ENCODE measurements around the gene TACR1. TPM values are rescaled to one million over a fixed set of nuclear protein-coding genes. Genes with fewer than 3 reads are reported as not detected.
"Not testable (repeated sequence)": the region's sequence is repeated elsewhere in the genome, so short reads cannot be mapped to it uniquely, and the experiment has no call there.

The TACR1 gene
- total RNA-seq, 1 donor from 2014 or later = not detected

- Mint-ChIP-seq H3K9me3 (ENCODE audit: unreplicated experiment) (no peaks in the 10 kb centered on the region), H3K4me3 (ENCODE audit: unreplicated experiment) (no peak overlapping the region), H3K4me1 (ENCODE audit: unreplicated experiment) (peaks cover 9% of the 10 kb centered on the region), H3K27me3 (ENCODE audit: unreplicated experiment) (peaks cover 12% of the 10 kb centered on the region), H3K36me3 (ENCODE audit: unreplicated experiment) (no peaks in the 10 kb centered on the region), H3K27ac (ENCODE audit: unreplicated experiment) (no peak overlapping the region)
- TF ChIP-seq CTCF (IDR thresholded peaks at IDR 0.05) = no peak
- no peak for DNase-seq (ENCODE audit: extremely low spot score, unreplicated experiment)
These were observed 36.4 kb downstream of the TACR1 start for GRCh38 chr2:75162897-75163296.

GRCh38 chr2:75162259-75162658 is 37.1 kb downstream of the TACR1 start:
- no peak for DNase-seq (ENCODE audit: extremely low spot score, unreplicated experiment)
- Mint-ChIP-seq H3K27me3 (ENCODE audit: unreplicated experiment) (peaks cover 12% of the 10 kb centered on the region), H3K36me3 (ENCODE audit: unreplicated experiment) (no peaks in the 10 kb centered on the region)

GRCh38 chr2:75157435-75157834 is 41.9 kb downstream of the TACR1 start:
- Mint-ChIP-seq H3K27ac (ENCODE audit: unreplicated experiment) (no peak overlapping the region), H3K36me3 (ENCODE audit: unreplicated experiment) (no peaks in the 10 kb centered on the region), H3K4me3 (ENCODE audit: unreplicated experiment) (no peak overlapping the region), H3K4me1 (ENCODE audit: unreplicated experiment) (peaks cover 14% of the 10 kb centered on the region), H3K27me3 (ENCODE audit: unreplicated experiment) (peaks cover 10% of the 10 kb centered on the region), H3K9me3 (ENCODE audit: unreplicated experiment) (no peaks in the 10 kb centered on the region)
- peak; percentile 42 for TF ChIP-seq CTCF (IDR thresholded peaks at IDR 0.05)
- no peak for DNase-seq (ENCODE audit: extremely low spot score, unreplicated experiment)

More at GRCh38 chr2:75162259-75162658, 37.1 kb downstream of the TACR1 start:
- no peak overlapping the region for H3K4me3 Mint-ChIP-seq (ENCODE audit: unreplicated experiment)
- H3K27ac Mint-ChIP-seq (ENCODE audit: unreplicated experiment) = no peak overlapping the region
- peaks cover 9% of the 10 kb centered on the region for H3K4me1 Mint-ChIP-seq (ENCODE audit: unreplicated experiment)
- TF ChIP-seq CTCF (IDR thresholded peaks at IDR 0.05) = no peak
- H3K9me3 Mint-ChIP-seq (ENCODE audit: unreplicated experiment) = no peaks in the 10 kb centered on the region

GRCh38 chr2:75155115-75155514 is 44.2 kb downstream of the TACR1 start:
- no peak overlapping the region for H3K4me3 Mint-ChIP-seq (ENCODE audit: unreplicated experiment)
- no peaks in the 10 kb centered on the region for H3K9me3 Mint-ChIP-seq (ENCODE audit: unreplicated experiment)
- peaks cover 11% of the 10 kb centered on the region for H3K4me1 Mint-ChIP-seq (ENCODE audit: unreplicated experiment)
- peaks cover 2% of the 10 kb centered on the region for H3K27me3 Mint-ChIP-seq (ENCODE audit: unreplicated experiment)
- H3K36me3 Mint-ChIP-seq (ENCODE audit: unreplicated experiment) = peaks cover 4% of the 10 kb centered on the region
- no peak for TF ChIP-seq CTCF (IDR thresholded peaks at IDR 0.05)
- DNase-seq (ENCODE audit: extremely low spot score, unreplicated experiment) = no peak
- H3K27ac Mint-ChIP-seq (ENCODE audit: unreplicated experiment) = no peak overlapping the region

- Mint-ChIP-seq H3K36me3 (ENCODE audit: unreplicated experiment) (peaks cover 6% of the 10 kb centered on the region), H3K9me3 (ENCODE audit: unreplicated experiment) (no peaks in the 10 kb centered on the region), H3K27ac (ENCODE audit: unreplicated experiment) (no peak overlapping the region), H3K4me1 (ENCODE audit: unreplicated experiment) (peaks cover 11% of the 10 kb centered on the region), H3K27me3 (ENCODE audit: unreplicated experiment) (no peaks in the 10 kb centered on the region), H3K4me3 (ENCODE audit: unreplicated experiment) (no peak overlapping the region)
- DNase-seq (ENCODE audit: extremely low spot score, unreplicated experiment) = no peak
- no peak for TF ChIP-seq CTCF (IDR thresholded peaks at IDR 0.05)
These were observed 46.1 kb downstream of the TACR1 start for GRCh38 chr2:75153221-75153620.

- DNase-seq (ENCODE audit: extremely low spot score, unreplicated experiment); H3K36me3 Mint-ChIP-seq (ENCODE audit: unreplicated experiment); H3K27ac Mint-ChIP-seq (ENCODE audit: unreplicated experiment); H3K4me3 Mint-ChIP-seq (ENCODE audit: unreplicated experiment); H3K9me3 Mint-ChIP-seq (ENCODE audit: unreplicated experiment); H3K27me3 Mint-ChIP-seq (ENCODE audit: unreplicated experiment): not testable (repeated sequence)
- H3K4me1 Mint-ChIP-seq (ENCODE audit: unreplicated experiment) = peaks cover 18% of the 10 kb centered on the region
These were observed 47.1 kb downstream of the TACR1 start for GRCh38 chr2:75152243-75152642.

GRCh38 chr2:75147884-75148283 is 51.4 kb downstream of the TACR1 start:
- H3K4me1 Mint-ChIP-seq (ENCODE audit: unreplicated experiment) = peaks cover 23% of the 10 kb centered on the region
- H3K9me3 Mint-ChIP-seq (ENCODE audit: unreplicated experiment); H3K4me3 Mint-ChIP-seq (ENCODE audit: unreplicated experiment); H3K36me3 Mint-ChIP-seq (ENCODE audit: unreplicated experiment); H3K27me3 Mint-ChIP-seq (ENCODE audit: unreplicated experiment); H3K27ac Mint-ChIP-seq (ENCODE audit: unreplicated experiment); DNase-seq (ENCODE audit: extremely low spot score, unreplicated experiment): not testable (repeated sequence)

All from osteocyte (in vitro differentiated cells).